HG03457 (cell line): ENCODE measurements around the gene KIF25.

Source experiments
- ATAC-seq: cut with Tn5 transposase; IDR thresholded peaks from one replicate; pipeline ENCODE4 v1.9.1; 2021; ENCODE audit warnings: moderate number of reproducible peaks; ENCODE audit not compliant: unreplicated experiment

KIF25 gene

DNA sequence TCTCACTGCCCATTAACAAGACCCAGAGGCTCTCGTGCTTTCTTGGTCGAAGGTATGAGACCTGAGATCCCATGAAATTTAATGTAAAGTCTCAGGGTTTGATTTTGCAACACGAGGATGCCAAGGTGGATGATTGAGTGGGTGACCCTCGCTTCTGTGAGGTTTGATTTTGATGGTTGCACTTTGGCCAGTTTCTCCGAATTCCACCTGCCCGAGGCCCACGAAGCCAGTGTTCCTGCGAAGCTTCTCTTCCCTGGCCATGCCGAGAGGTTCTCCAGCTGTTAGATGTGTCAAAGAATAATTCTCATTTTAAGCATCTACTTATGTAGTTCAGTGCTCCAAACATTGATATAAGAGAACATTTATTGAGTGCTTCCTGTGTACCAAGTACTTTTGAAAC lies at the start of gene KIF25:
TSS of gene KIF25 (plus strand) at position 30 of the 400 bp plus-strand sequence. CDS start 31,915 bp downstream, outside the sequence.
- no peak for ATAC-seq

DNA sequence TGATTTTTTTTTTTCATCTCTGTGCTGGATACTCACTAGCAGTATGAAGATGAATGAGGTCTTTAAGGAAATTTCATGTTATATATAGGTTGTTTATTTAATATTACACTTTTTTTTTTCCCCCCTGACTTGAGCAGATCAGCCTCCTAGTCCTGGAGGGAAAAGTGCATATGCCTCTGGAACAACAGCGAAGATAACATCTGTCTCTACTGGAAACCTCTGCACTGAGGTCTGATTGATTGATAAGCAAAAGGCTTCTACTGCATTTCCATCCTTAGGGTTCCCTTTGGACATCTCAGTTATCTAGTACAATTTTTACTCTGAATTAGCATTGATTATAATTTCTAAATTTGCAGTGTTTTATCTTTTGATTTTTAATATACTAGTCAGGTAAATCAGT lies 49.8 kb upstream of the KIF25 start:
- no peak for ATAC-seq

GRCh38 chr6:167948716-167949115 lies 48.8 kb upstream of the KIF25 start:
- no peak for ATAC-seq

- ATAC-seq = no peak
Observed at GRCh38 chr6:167949121-167949684, 48.3 kb upstream of the KIF25 start.

DNA sequence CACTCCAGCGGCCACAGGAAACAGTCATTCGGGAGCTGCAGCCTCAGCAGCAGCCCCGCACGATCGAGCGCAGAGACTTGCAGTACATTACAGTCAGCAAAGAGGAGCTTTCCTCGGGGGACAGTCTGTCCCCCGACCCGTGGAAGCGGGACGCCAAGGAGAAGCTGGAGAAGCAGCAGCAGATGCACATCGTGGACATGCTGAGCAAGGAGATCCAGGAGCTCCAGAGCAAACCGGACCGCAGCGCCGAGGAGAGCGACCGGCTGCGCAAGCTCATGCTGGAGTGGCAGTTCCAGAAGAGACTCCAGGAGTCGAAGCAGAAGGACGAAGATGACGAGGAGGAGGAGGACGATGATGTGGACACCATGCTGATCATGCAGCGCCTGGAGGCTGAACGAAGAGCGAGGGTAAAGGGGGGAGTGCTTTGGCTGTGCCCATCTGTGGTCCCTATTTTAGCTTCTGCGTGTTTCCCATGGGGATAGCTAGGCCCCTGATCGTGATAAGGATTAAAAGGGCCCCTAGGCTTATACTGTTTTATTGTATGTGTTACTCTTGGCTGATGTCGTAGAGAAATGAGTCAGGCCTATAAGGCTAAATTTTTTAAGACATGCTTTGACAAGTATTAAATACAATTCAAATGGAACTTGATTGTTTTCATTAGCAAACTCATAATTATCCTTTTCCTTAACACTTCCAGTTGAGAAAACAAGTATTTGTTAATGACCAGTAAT lies 45.5 kb upstream of the KIF25 start:
- ATAC-seq = no peak

GRCh38 chr6:167952512-167952859 lies 45.0 kb upstream of the KIF25 start:
- ATAC-seq = no peak

DNA sequence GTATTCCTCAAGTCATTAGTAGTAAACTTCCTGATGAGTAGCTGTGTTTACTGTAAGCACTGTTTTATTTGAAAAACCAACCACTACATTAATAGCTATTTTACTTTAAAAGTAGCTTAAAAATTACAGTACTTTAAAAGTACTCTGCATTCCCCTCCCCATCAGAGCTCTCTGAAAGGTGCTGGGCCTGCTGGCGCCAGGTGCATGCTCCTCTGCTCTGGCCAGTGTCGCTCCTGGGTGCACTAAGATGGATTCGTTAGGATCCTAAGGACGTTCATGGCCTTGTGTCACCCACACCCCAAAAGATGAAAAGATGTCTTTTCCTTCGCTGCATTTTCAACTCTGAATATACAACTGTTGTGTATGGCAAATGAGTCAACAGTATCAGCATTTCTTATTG lies 43.9 kb upstream of the KIF25 start:
- ATAC-seq = no peak

DNA sequence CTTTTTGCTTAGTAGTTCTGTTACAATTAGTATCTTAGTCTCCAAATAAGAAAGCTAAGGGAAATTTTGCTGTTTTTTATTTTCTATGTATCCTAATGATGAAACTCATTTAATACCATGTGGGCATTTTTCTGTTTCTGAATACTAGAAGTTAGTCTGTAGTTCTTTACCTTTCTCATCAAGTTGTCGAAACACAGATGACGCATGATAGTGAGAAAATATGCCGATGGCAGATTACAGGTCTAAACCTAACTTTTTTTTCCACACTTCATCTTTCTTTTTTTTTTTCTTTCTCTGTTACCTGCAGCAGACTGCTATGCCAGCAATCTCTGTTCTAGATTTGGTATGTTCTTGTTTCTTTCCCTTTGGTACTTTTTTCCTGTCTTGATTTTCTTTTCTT lies 43.3 kb upstream of the KIF25 start:
- no peak for ATAC-seq

DNA sequence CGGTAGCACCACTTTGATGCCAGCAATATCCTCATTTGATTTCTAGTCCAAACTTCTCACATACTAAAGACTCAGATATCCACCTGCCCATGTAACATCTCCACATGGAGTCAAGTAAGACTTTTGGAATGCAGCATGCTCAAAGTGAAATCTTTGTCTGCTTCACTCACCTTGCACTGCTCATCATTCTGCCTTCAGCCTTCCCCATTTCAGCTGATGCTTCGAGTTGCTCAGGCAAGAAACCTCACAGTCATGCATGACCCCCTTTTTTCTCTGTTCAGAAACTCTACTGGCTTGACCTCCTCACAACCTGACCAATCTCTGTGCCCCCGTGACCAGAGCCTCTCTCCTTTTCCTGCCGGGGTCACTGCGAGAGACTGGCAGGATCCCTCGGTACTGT lies 41.0 kb upstream of the KIF25 start:
- no peak for ATAC-seq

DNA sequence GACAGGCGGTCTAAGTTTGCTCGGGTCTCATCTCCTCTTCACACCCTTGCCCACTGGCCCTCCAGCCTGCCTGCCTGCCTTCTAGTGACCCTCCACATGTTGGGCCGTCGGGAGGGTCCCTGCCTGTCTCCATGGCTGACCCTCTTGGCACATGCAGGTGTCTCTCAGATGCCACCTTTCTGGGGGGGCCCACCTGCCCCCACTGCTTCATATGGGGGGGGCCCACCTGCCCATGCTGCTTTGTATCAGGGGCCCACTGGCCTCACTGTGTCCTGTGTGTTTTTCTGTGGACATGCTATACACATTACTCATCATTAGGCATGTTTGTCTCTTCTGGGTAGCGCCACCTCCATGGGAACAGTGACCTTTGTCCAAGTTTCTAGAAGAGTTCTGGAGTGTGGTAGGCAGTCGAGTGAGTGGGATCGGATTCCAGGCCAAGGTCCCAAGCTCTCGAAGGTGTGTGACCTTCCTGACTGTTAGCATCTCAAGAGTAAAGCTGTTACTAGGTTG lies 40.4 kb upstream of the KIF25 start:
- no peak for ATAC-seq

- ATAC-seq = no peak
Observed at GRCh38 chr6:167957626-167958025, 39.8 kb upstream of the KIF25 start.

DNA sequence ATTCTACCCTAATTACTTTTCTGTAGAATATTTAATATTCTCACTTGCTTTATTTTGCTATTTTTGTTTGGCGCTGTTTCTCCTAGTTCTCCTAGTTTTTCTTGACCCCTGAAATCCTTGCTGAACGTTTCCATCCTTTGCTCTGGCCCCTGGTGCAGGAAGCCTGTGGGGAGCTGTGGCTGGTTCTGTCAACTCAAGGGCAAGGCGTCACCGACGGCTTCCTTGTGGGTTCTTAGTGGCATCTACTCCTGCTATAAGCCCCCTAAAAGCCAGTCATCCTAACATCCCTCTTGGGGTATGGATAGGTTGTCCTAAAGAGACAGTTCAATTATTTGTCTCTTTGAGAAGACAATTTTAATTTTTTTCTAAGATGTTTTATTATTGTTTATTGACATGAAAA lies 36.9 kb upstream of the KIF25 start:
- no peak for ATAC-seq

DNA sequence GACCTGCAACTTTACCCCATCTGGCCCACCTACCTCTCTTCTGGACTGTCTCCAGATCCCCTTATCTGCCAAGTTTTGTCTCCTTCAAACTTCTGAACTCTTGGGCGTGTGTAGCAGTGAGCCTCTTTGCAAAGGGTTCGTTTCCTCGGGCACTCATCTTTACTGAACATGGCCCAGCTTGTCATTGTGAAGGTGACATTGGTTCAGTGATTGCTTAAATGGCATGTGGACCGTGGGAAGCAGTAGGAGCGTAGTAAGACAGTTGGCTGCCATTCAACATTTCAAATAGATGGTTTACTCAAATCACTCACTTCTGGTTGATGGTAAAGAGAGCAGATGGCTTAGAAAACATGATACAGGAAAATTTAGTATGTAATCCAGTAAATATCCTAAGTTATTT lies 34.8 kb upstream of the KIF25 start:
- no peak for ATAC-seq

DNA sequence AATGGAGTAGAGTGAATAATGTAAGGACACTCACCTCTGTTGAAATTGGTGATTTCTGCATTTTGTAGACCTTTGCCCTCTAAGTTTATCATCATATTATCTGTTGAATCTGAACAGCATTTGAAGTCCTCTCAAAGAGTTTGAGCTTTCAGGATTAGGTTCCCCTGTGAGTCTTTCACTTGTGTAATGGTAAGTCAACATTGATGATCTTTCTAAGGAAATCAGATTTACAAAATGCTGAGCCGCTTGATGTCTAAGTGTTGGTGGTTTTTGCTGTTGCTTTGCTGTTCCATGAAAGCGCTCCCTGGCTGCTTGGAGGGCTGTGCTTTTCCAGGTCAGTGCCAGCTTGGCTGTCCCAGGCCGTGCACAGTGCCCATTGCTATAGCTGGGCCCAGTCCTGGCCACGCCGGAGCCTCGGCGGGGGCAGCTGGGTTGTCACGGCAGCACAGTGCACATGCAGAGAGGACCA lies 33.8 kb upstream of the KIF25 start:
- no peak for ATAC-seq

- ATAC-seq = no peak
Observed at GRCh38 chr6:167965592-167966539, 31.6 kb upstream of the KIF25 start.

GRCh38 chr6:167966540-167966905 lies 30.9 kb upstream of the KIF25 start:
- no peak for ATAC-seq

DNA sequence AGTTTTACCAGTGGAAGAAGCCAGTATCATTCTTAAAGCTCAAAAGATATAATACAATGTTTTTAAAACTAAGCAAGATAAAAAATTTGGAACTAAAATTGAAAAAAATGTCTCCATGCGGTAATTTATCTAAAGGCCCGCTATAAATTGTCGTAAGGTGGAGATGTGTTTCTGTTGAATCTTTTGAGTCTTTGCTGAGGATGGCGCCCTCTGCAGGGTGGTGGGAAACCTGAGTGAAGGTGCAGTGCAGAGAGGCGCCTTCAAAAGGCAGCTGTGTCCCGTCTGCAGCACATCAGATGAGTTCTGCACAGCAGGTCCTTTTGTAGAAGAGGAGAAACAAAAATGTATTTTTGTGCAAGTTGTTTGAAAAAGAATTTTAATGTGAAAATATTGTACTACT lies 29.4 kb upstream of the KIF25 start:
- no peak for ATAC-seq

- no peak for ATAC-seq
Observed at GRCh38 chr6:167970230-167970629, 27.2 kb upstream of the KIF25 start.

GRCh38 chr6:167972193-167972592 lies 25.3 kb upstream of the KIF25 start:
- ATAC-seq = no peak

GRCh38 chr6:167973148-167973885 lies 24.2 kb upstream of the KIF25 start:
- ATAC-seq = no peak
